SK-N-SH treated with all-trans-retinoic acid at 6 μM for 48 hours (cell line): ENCODE measurements around the gene TAF15.

Experiments
- ATAC-seq: fragments of 200-7000 bp; cut with Tn5 transposase; 3 replicates; pipeline ENCODE4 v1.9.1; 2020; ENCODE audit warnings: mild to moderate bottlenecking, moderate library complexity
- ARNTL ChIP-seq: fragments of 450-650 bp; formaldehyde crosslinking; IDR thresholded peaks from 2 replicates; pipeline ENCODE4 v1.5.0; 2020; ENCODE audit warnings: low read depth, mild to moderate bottlenecking, moderate library complexity, borderline replicate concordance
- BACH2 ChIP-seq: fragments of 250-450 bp; sonication (Bioruptor Pico); IDR thresholded peaks from 2 replicates; pipeline ENCODE4 v1.9.0; 2021; ENCODE audit warnings: mild to moderate bottlenecking, borderline replicate concordance
- CREB5 ChIP-seq: fragments of 250-450 bp; sonication (Bioruptor Pico); IDR thresholded peaks from 2 replicates; pipeline ENCODE4 v1.5.1; 2020; ENCODE audit warnings: low read depth, mild to moderate bottlenecking, moderate library complexity
- CSDC2 ChIP-seq: fragments of 250-450 bp; sonication (Bioruptor Pico); IDR thresholded peaks from 2 replicates; pipeline ENCODE4 v1.5.0; 2020; ENCODE audit warnings: mild to moderate bottlenecking, moderate library complexity
- CSRNP3 ChIP-seq: fragments of 250-450 bp; sonication (Bioruptor Pico); IDR thresholded peaks from 2 replicates; pipeline ENCODE4 v1.5.1; 2021; ENCODE audit warnings: mild to moderate bottlenecking, moderate library complexity
- ESRRG ChIP-seq: fragments of 250-450 bp; sonication (Bioruptor Pico); IDR thresholded peaks from 2 replicates; pipeline ENCODE4 v1.6.1; 2021; ENCODE audit warnings: mild to moderate bottlenecking
- GLIS3 ChIP-seq: fragments of 250-450 bp; sonication (Bioruptor Pico); IDR thresholded peaks from 2 replicates; pipeline ENCODE4 v1.5.0; 2020; ENCODE audit warnings: mild to moderate bottlenecking, moderate library complexity
- ISL1 ChIP-seq: fragments of 250-450 bp; sonication (Bioruptor Pico); IDR thresholded peaks from 2 replicates; pipeline ENCODE4 v2.1.2; 2022; ENCODE audit warnings: mild to moderate bottlenecking, moderate library complexity
- OSR1 ChIP-seq: fragments of 250-450 bp; sonication (Bioruptor Pico); IDR thresholded peaks from 2 replicates; pipeline ENCODE4 v1.8.0; 2022; ENCODE audit warnings: moderate library complexity, mild to moderate bottlenecking, inconsistent platforms
- PPARA ChIP-seq: fragments of 250-450 bp; sonication (Bioruptor Pico); IDR thresholded peaks from 2 replicates; pipeline ENCODE4 v1.5.0; 2020; ENCODE audit warnings: mild to moderate bottlenecking, borderline replicate concordance
- RARB ChIP-seq: fragments of 250-450 bp; sonication (Bioruptor Pico); IDR thresholded peaks from 2 replicates; pipeline ENCODE4 v1.8.0; 2021; ENCODE audit warnings: mild to moderate bottlenecking, moderate library complexity
- SNAI2 ChIP-seq: fragments of 250-450 bp; sonication (Bioruptor Pico); IDR thresholded peaks from 2 replicates; pipeline ENCODE4 v1.5.0; 2020; ENCODE audit warnings: mild to moderate bottlenecking, moderate library complexity
- TCF4 ChIP-seq: fragments of 250-450 bp; sonication (Bioruptor Pico); IDR thresholded peaks from 2 replicates; pipeline ENCODE4 v1.8.0; 2021; ENCODE audit warnings: mild to moderate bottlenecking, moderate library complexity, borderline replicate concordance
- TOX ChIP-seq: fragments of 250-450 bp; sonication (Bioruptor Pico); IDR thresholded peaks from 2 replicates; pipeline ENCODE4 v1.8.0; 2021; ENCODE audit warnings: mild to moderate bottlenecking, moderate library complexity, borderline replicate concordance
- ZC3H10 ChIP-seq: fragments of 250-450 bp; sonication (Bioruptor Pico); IDR thresholded peaks from 2 replicates; pipeline ENCODE4 v1.5.1; 2021; ENCODE audit warnings: mild to moderate bottlenecking, moderate library complexity
- ZFP3 ChIP-seq: fragments of 250-450 bp; sonication (Bioruptor Pico); IDR thresholded peaks from 2 replicates; pipeline ENCODE4 v1.5.0; 2020; ENCODE audit warnings: mild to moderate bottlenecking, moderate library complexity
- ZFP30 ChIP-seq: fragments of 450-650 bp; formaldehyde crosslinking; IDR thresholded peaks from 2 replicates; pipeline ENCODE4 v1.5.0; 2022; ENCODE audit warnings: mild to moderate bottlenecking, moderate library complexity
- ZNF565 ChIP-seq: fragments of 450-650 bp; formaldehyde crosslinking; conservative IDR thresholded peaks from 2 replicates; pipeline ENCODE4 v1.5.0; 2020; ENCODE audit warnings: low read depth, mild to moderate bottlenecking, moderate library complexity
- ZNF70 ChIP-seq: fragments of 450-650 bp; formaldehyde crosslinking; IDR thresholded peaks from 2 replicates; pipeline ENCODE4 v1.5.0; 2020; ENCODE audit warnings: mild to moderate bottlenecking, moderate library complexity
- ZNF8 ChIP-seq: fragments of 450-650 bp; formaldehyde crosslinking; IDR thresholded peaks from 2 replicates; pipeline ENCODE4 v1.5.0; 2020; ENCODE audit warnings: mild to moderate bottlenecking, moderate library complexity
- TF ChIP-seq, protein P1 (sequence below): fragments of 250-450 bp; sonication (Bioruptor Pico); IDR thresholded peaks from 2 replicates; pipeline ENCODE4 v1.5.0; 2020; ENCODE audit warnings: mild to moderate bottlenecking, moderate library complexity
- TF ChIP-seq, protein P2 (sequence below): fragments of 250-450 bp; sonication (Bioruptor Pico); IDR thresholded peaks from 2 replicates; pipeline ENCODE4 v1.8.0; 2020; ENCODE audit warnings: mild to moderate bottlenecking, moderate library complexity, borderline replicate concordance
- TF ChIP-seq, protein P3 (sequence below): fragments of 250-450 bp; sonication (Bioruptor Pico); IDR thresholded peaks from 2 replicates; pipeline ENCODE4 v1.8.0; 2021; ENCODE audit warnings: low read depth, mild to moderate bottlenecking, moderate library complexity, borderline replicate concordance

The TAF15 gene

GRCh38 chr17:35847006-35847405 is 37.7 kb downstream of the TAF15 start:
- ATAC-seq = no peak
- TF ChIP-seq OSR1 (CRISPR knock-in tag) = no peak
- TF ChIP-seq ZNF70 (CRISPR knock-in tag) = no peak
- TF ChIP-seq TOX = no peak
- TF ChIP-seq ZNF8 = no peak
- TF ChIP-seq BACH2 (CRISPR knock-in tag) = no peak
- TF ChIP-seq TCF4 (CRISPR knock-in tag) = no peak
- no peak for TF ChIP-seq ZNF565 (CRISPR knock-in tag)
- no peak for TF ChIP-seq RARB (CRISPR knock-in tag)
- TF ChIP-seq ZFP3 (CRISPR knock-in tag) = no peak
- TF ChIP-seq, protein P1, sequence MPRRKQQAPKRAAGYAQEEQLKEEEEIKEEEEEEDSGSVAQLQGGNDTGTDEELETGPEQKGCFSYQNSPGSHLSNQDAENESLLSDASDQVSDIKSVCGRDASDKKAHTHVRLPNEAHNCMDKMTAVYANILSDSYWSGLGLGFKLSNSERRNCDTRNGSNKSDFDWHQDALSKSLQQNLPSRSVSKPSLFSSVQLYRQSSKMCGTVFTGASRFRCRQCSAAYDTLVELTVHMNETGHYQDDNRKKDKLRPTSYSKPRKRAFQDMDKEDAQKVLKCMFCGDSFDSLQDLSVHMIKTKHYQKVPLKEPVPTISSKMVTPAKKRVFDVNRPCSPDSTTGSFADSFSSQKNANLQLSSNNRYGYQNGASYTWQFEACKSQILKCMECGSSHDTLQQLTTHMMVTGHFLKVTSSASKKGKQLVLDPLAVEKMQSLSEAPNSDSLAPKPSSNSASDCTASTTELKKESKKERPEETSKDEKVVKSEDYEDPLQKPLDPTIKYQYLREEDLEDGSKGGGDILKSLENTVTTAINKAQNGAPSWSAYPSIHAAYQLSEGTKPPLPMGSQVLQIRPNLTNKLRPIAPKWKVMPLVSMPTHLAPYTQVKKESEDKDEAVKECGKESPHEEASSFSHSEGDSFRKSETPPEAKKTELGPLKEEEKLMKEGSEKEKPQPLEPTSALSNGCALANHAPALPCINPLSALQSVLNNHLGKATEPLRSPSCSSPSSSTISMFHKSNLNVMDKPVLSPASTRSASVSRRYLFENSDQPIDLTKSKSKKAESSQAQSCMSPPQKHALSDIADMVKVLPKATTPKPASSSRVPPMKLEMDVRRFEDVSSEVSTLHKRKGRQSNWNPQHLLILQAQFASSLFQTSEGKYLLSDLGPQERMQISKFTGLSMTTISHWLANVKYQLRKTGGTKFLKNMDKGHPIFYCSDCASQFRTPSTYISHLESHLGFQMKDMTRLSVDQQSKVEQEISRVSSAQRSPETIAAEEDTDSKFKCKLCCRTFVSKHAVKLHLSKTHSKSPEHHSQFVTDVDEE = no peak
- TF ChIP-seq CREB5 (CRISPR knock-in tag) = no peak
- TF ChIP-seq, protein P2, sequence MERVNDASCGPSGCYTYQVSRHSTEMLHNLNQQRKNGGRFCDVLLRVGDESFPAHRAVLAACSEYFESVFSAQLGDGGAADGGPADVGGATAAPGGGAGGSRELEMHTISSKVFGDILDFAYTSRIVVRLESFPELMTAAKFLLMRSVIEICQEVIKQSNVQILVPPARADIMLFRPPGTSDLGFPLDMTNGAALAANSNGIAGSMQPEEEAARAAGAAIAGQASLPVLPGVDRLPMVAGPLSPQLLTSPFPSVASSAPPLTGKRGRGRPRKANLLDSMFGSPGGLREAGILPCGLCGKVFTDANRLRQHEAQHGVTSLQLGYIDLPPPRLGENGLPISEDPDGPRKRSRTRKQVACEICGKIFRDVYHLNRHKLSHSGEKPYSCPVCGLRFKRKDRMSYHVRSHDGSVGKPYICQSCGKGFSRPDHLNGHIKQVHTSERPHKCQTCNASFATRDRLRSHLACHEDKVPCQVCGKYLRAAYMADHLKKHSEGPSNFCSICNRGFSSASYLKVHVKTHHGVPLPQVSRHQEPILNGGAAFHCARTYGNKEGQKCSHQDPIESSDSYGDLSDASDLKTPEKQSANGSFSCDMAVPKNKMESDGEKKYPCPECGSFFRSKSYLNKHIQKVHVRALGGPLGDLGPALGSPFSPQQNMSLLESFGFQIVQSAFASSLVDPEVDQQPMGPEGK (CRISPR knock-in tag) = no peak
- no peak for TF ChIP-seq CSDC2 (CRISPR knock-in tag)
- TF ChIP-seq, protein P3, sequence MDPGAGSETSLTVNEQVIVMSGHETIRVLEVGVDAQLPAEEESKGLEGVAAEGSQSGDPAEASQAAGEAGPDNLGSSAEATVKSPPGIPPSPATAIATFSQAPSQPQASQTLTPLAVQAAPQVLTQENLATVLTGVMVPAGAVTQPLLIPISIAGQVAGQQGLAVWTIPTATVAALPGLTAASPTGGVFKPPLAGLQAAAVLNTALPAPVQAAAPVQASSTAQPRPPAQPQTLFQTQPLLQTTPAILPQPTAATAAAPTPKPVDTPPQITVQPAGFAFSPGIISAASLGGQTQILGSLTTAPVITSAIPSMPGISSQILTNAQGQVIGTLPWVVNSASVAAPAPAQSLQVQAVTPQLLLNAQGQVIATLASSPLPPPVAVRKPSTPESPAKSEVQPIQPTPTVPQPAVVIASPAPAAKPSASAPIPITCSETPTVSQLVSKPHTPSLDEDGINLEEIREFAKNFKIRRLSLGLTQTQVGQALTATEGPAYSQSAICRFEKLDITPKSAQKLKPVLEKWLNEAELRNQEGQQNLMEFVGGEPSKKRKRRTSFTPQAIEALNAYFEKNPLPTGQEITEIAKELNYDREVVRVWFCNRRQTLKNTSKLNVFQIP (CRISPR knock-in tag) = no peak
- no peak for TF ChIP-seq ZC3H10 (CRISPR knock-in tag)

DNA sequence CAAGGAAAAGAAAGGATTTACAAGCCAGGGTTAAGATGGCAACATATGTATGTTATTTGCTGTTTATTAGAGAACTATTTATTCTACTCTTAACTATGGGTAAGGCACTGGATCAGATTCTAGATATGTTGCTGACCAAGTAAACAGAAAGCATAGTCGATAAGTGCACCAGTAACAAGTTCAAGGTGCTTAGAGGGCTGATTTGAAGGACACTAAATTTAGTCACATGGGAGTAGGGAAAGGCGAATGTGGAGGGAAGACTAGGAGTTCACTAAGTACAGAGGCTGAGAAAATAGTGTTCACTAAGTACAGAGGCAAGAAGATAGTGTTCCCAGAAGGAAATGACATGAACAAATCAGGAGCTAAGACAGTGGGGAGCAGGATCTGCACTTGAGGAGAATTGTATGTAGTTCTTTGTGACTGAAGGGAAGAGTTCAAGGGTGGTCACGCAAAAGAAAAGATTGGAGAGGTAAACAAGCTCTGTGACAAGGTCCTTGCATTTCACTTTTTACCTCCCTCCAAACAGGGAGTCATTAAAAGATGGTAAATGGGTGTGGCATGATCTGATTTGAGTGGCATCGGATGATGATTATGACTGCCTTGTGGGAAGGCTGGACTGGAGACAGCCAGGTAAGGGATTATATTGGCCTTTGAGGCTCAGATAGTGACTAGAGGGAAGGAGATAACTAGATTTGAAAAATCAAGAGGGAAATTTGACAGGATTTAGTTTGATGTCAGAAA is 38.5 kb downstream of the TAF15 start:
- ATAC-seq = no peak
- TF ChIP-seq ESRRG = no peak
- TF ChIP-seq, protein P2 (CRISPR knock-in tag) = no peak
- no peak for TF ChIP-seq ZNF565 (CRISPR knock-in tag)
- TF ChIP-seq ZNF8 = no peak
- TF ChIP-seq ZNF70 (CRISPR knock-in tag) = no peak
- no peak for TF ChIP-seq RARB (CRISPR knock-in tag)
- no peak for TF ChIP-seq CSDC2 (CRISPR knock-in tag)
- no peak for TF ChIP-seq BACH2 (CRISPR knock-in tag)
- TF ChIP-seq ISL1 = no peak
- TF ChIP-seq PPARA (CRISPR knock-in tag) = no peak
- TF ChIP-seq, protein P1 = no peak
- TF ChIP-seq OSR1 (CRISPR knock-in tag) = no peak
- TF ChIP-seq ZFP30 (CRISPR knock-in tag) = no peak
- no peak for TF ChIP-seq TOX
- TF ChIP-seq GLIS3 (CRISPR knock-in tag) = no peak
- no peak for TF ChIP-seq ARNTL (CRISPR knock-in tag)
- TF ChIP-seq CSRNP3 (CRISPR knock-in tag) = no peak
- no peak for TF ChIP-seq ZFP3 (CRISPR knock-in tag)
- no peak for TF ChIP-seq SNAI2 (CRISPR knock-in tag)
